HepG2 (cell line): ENCODE results near the gene CCDC69. TPM values are rescaled to one million over a fixed set of nuclear protein-coding genes. Genes with fewer than 3 reads are reported as not detected.

Source experiments
- ATAC-seq: fragments of 200-7000 bp; cut with Tn5 transposase; 3 replicates; pipeline ENCODE4 v1.9.1; 2020; ENCODE audit warnings: mild to moderate bottlenecking, moderate library complexity
- BruUV-seq: library from RNA; stranded (reverse); fragments of 400-500 nt; replicated peaks from 2 replicates; lab custom pipeline; 2021; lab: Mats Ljungman, UMichigan
- CTCF ChIA-PET: fragments of 300-600 bp; formaldehyde crosslinking; extraction: SDS; loops from one replicate; lab custom pipeline; 2021; ENCODE audit warnings: low total read pairs, inconsistent platforms, low intra/inter-chr PET ratio; lab: Yijun Ruan, JAX
- POLR2A ChIA-PET: fragments of 350-600 bp; sonication (Branson Sonifier 250); formaldehyde crosslinking; loops from one replicate; lab custom pipeline; 2020; ENCODE audit warnings: antibody characterized with exemption, inconsistent platforms; lab: Yijun Ruan, JAX
- DNase-seq: peaks from one replicate; pipeline ENCODE4 v3.0.0-alpha.2; 2015; ENCODE audit warnings: low spot score
- FAIRE-seq: peaks from 3 replicates; lab custom pipeline; 2011; peaks lifted over from hg19 to GRCh38; lab: Jason Lieb, UNC
- H2AFZ ChIP-seq: one replicate; pipeline ENCODE4 v1.6.1; 2011; ENCODE audit warnings: low read length, inconsistent platforms
- H3K27ac ChIP-seq: fragments of 300-600 bp; 3 replicates; pipeline ENCODE4 v1.8.0; 2011; ENCODE audit warnings: mixed run types, mild to moderate bottlenecking, mixed read lengths, low read length, inconsistent platforms; ENCODE audit not compliant: insufficient read depth; ENCODE audit errors: extremely low read length
- H3K27me3 ChIP-seq, 2 experiments: fragments of 200-600 bp in 1 of 2; 2 replicates in 1 of 2; 3 replicates in 1 of 2; pipeline versions ENCODE4 v1.6.0 to v1.8.0; 2011; ENCODE audit warnings: low read length in 2 of 2, mild to moderate bottlenecking in 2 of 2, moderate library complexity in 2 of 2, inconsistent platforms in 1 of 2; ENCODE audit not compliant: insufficient read depth in 2 of 2, control insufficient read depth in 1 of 2
- H3K36me3 ChIP-seq, 2 experiments: fragments of 200-600 bp in 1 of 2; replicated peaks in 1 of 2; 2 replicates in 1 of 2; 3 replicates in 1 of 2; pipeline versions ENCODE4 v1.5.1 to v1.8.0; 2011; ENCODE audit warnings: low read length in 2 of 2, inconsistent platforms in 1 of 2; ENCODE audit not compliant: insufficient read depth in 2 of 2, control insufficient read depth in 1 of 2
- H3K4me1 ChIP-seq: 2 replicates; pipeline ENCODE4 v1.5.1; 2012; ENCODE audit warnings: low read length, inconsistent platforms; ENCODE audit not compliant: insufficient read depth
- H3K4me2 ChIP-seq: 2 replicates; pipeline ENCODE4 v1.6.0; 2011; ENCODE audit warnings: low read depth, low read length, inconsistent platforms
- H3K4me3 ChIP-seq, 3 experiments: fragments of 200-600 bp in 1 of 3; sonication (generic), shearing (Covaris generic) in 1 of 3; replicated peaks in 1 of 3; 2 replicates each; pipeline ENCODE4 v1.5.1; 2011 to 2016; ENCODE audit warnings: low read length in 3 of 3, inconsistent platforms in 2 of 3, low read depth in 2 of 3, mild to moderate bottlenecking in 2 of 3, control low read depth in 1 of 3, mixed read lengths in 1 of 3; ENCODE audit not compliant: insufficient read depth in 1 of 3
- H3K79me2 ChIP-seq: one replicate; pipeline ENCODE4 v1.6.1; 2011; ENCODE audit warnings: low read length, inconsistent platforms; ENCODE audit not compliant: insufficient read depth
- H3K9ac ChIP-seq: 2 replicates; pipeline ENCODE4 v1.6.0; 2011; ENCODE audit warnings: mild to moderate bottlenecking, low read depth, low read length, inconsistent platforms; ENCODE audit not compliant: insufficient read depth
- H3K9me3 ChIP-seq: 2 replicates; pipeline ENCODE4 v1.5.1; 2012; ENCODE audit warnings: mild to moderate bottlenecking, low read length
- H4K20me1 ChIP-seq: 2 replicates; pipeline ENCODE4 v1.6.0; 2011; ENCODE audit warnings: inconsistent platforms, mild to moderate bottlenecking, low read length, moderate library complexity; ENCODE audit not compliant: insufficient read depth
- CREB1 ChIP-seq, 2 experiments: fragments of 450-650 bp in 1 of 2; IDR thresholded peaks; 2 replicates each; pipeline ENCODE4 v1.6.1; 2016 to 2017; ENCODE audit warnings: control low read depth in 1 of 2, mild to moderate bottlenecking in 1 of 2, missing compliant biosample characterization in 1 of 2, missing genetic modification characterization in 1 of 2
- KDM5A ChIP-seq: fragments of 200-600 bp; sonication (generic); IDR thresholded peaks from 2 replicates; pipeline ENCODE4 v1.7.0; 2018; ENCODE audit warnings: antibody characterized with exemption, mild to moderate bottlenecking, low read length, borderline replicate concordance
- NFYB ChIP-seq: sonication (generic); formaldehyde crosslinking; IDR thresholded peaks from 2 replicates; pipeline ENCODE4 v1.4.0; 2020; ENCODE audit warnings: missing genetic modification reagents
- SIN3B ChIP-seq: fragments of 150-350 bp; IDR thresholded peaks from 2 replicates; pipeline ENCODE4 v1.6.1; 2014; ENCODE audit warnings: low read length
- TAF1 ChIP-seq: sonication (generic); formaldehyde crosslinking; IDR thresholded peaks from 2 replicates; pipeline ENCODE4 v1.4.0; 2020; ENCODE audit warnings: missing genetic modification reagents
- TARDBP ChIP-seq: sonication (generic); formaldehyde crosslinking; IDR thresholded peaks from 2 replicates; pipeline ENCODE4 v1.8.0; 2022; ENCODE audit warnings: mild to moderate bottlenecking, missing genetic modification reagents
- TMF1 ChIP-seq: sonication (generic); formaldehyde crosslinking; IDR thresholded peaks from 2 replicates; pipeline ENCODE4 v1.8.1; 2022; ENCODE audit warnings: low read depth, missing genetic modification reagents
- ZNF781 ChIP-seq: sonication (generic); formaldehyde crosslinking; IDR thresholded peaks from 2 replicates; pipeline ENCODE4 v1.5.1; 2020; ENCODE audit warnings: borderline replicate concordance, mild to moderate bottlenecking, missing genetic modification reagents; ENCODE audit errors: not compliant biosample characterization
- WGBS: methylation state at CpG from one replicate; pipeline ENCODE4 v1.1.6; 2017; ENCODE audit warnings: low lambda C conversion rate; 5-methylcytosine and 5-hydroxymethylcytosine counted together
- in situ Hi-C: cut with HindIII; loops from 2 replicates; pipeline ENCODE4 v1.10.0; 2017; ENCODE audit warnings: low pct_unique_long_range_greater_than_20kb; ENCODE audit not compliant: extremely low pct_ligation_motif_present
- intact Hi-C: fragments of 100-400 bp; cut with micrococcal nuclease; formaldehyde crosslinking; loops from one replicate; pipeline ENCODE4 v1.10.0; 2022; ENCODE audit not compliant: unreplicated experiment
- polyA plus RNA-seq, 8 experiments: library from polyadenylated mRNA; depleted of rRNA in 3 of 8; stranded (reverse) in 7 of 8; unstranded in 1 of 8; fragments of >200 nt; fragmentation: Illumina TruSeq in 4 of 8; extraction: Trizol in 4 of 8; gene quantifications; 2 replicates each; pipeline versions ENCODE4 v1.2.1 to v1.2.3, GENCODE V29; 2011 to 2016; ENCODE audit warnings: low read depth in 4 of 8, missing spikeins in 1 of 8, mixed read lengths in 1 of 8; ENCODE audit not compliant: insufficient read depth in 1 of 8
- total RNA-seq, 5 experiments: library from RNA; depleted of rRNA; stranded (reverse); fragments of >200 nt; fragmentation: Illumina TruSeq; extraction: Trizol; gene quantifications; 2 replicates each; pipeline ENCODE4 v1.2.3, GENCODE V29; 2016; ENCODE audit warnings: low read depth in 1 of 5
- TF ChIP-seq, protein P1 (sequence below): sonication (generic); formaldehyde crosslinking; IDR thresholded peaks from 2 replicates; pipeline ENCODE4 v1.4.0; 2020; ENCODE audit warnings: mild to moderate bottlenecking, missing genetic modification reagents

CCDC69 gene
- total and polyA plus RNA-seq, 2 of the 13 experiments (the other 11 are each of a cell fraction or from before 2014, with no cell fraction given): 12.2 to 45.2 TPM

DNA sequence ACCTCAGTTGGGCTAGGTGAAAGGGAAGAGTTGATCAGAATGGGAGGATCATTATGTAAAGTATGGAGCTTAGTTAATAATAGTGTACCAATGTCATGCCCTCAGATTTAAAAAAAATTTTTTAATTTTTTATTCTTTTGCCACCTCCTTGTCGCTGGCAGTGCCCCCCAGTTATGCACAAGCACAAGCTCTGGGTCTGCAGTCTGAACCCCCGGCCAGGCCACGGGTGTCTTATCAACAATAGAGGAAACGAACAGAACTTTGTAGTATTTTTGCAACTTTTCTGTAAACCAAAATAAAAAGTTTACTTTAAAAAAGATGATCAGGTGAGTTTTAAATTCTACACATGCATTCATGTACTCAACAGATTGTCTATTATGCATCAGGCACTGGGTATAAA is 27.7 kb upstream of the CCDC69 start:
- Histone ChIP-seq H4K20me1 (no peaks in the 10 kb centered on the region), H3K27ac (peak overlapping the region; percentile 84), H3K9ac (peak overlapping the region; percentile 72), H3K79me2 (peaks cover 32% of the 10 kb centered on the region), H3K4me3 (peak overlapping the region; percentile 38 to 84 (median 70)), H2AFZ (peak overlapping the region; percentile 79), H3K9me3 (no peaks in the 10 kb centered on the region), H3K36me3 (no peaks in the 10 kb centered on the region), H3K4me1 (peaks cover 41% of the 10 kb centered on the region), H3K4me2 (peak overlapping the region; percentile 97), H3K27me3 (no peaks in the 10 kb centered on the region; a peak in 1 of 5 replicates)
- TF ChIP-seq ZNF781 (CRISPR knock-in tag) (no peak), CREB1 (IDR thresholded peaks at IDR 0.05) (no peak), CREB1 (CRISPR knock-in tag; IDR thresholded peaks at IDR 0.05) (peak; percentile 10; the same call in 1 of the 2 replicates), SIN3B (0 out of 2 replicates have a peak, but pooled peaks have one; percentile 6)
- ChIA-PET CTCF (no interaction called here), POLR2A (interaction anchor here (1.3 to 2.9 kb wide), 9 partner anchors 9 to 493 kb away, joined by 3 to 36 read pairs (median 7); partner anchors contain the start of genes CCDC69, DCTN4 and SLC36A1)
- 1% methylated on average over 4 of the region's 4 CpGs for WGBS
- no peak for ATAC-seq
- FAIRE-seq: no peak
- in situ Hi-C loops (no loop called here), intact Hi-C loops (loop anchor here (1.0 to 5.0 kb wide), 4 partner anchors 47 to 521 kb away; partner anchors contain the start of genes ATOX1 and G3BP1)
- no peak for DNase-seq
- BruUV-seq: no TSS peak

GRCh38 chr5:151251001-151251551 is 27.2 kb upstream of the CCDC69 start:
- in situ Hi-C loops: no loop called here
- H4K20me1 ChIP-seq: no peaks in the 10 kb centered on the region
- no peaks in the 10 kb centered on the region for H3K36me3 ChIP-seq
- ATAC-seq: peak; percentile 65
- no peaks in the 10 kb centered on the region for H3K9me3 ChIP-seq
- ChIA-PET CTCF (interaction anchor here (1.1 to 1.4 kb wide), 2 partner anchors 47 to 65 kb away, joined by 3 to 4 read pairs; no protein-coding TSS in a partner anchor), POLR2A (interaction anchor here (0.6 to 2.9 kb wide), 6 partner anchors 10 to 83 kb away, joined by 3 to 36 read pairs (median 7); partner anchors contain the start of gene CCDC69)
- H3K4me3 ChIP-seq: peak overlapping the region; percentile 53 to 84 (median 70)
- H3K27me3 ChIP-seq: no peaks in the 10 kb centered on the region; a peak in 1 of 5 replicates
- intact Hi-C loops: loop anchor here (1.0 to 5.0 kb wide), 4 partner anchors 48 to 521 kb away; partner anchors contain the start of genes ATOX1 and G3BP1
- peak overlapping the region; percentile 72 for H3K9ac ChIP-seq
- WGBS: 0% methylated on average over 4 of the region's 5 CpGs
- FAIRE-seq: peak; percentile 90
- H3K79me2 ChIP-seq: peaks cover 30% of the 10 kb centered on the region
- DNase-seq: peak; percentile 93
- H3K27ac ChIP-seq: peak overlapping the region; percentile 84
- H3K4me2 ChIP-seq: peak overlapping the region; percentile 97
- peaks cover 41% of the 10 kb centered on the region for H3K4me1 ChIP-seq
- H2AFZ ChIP-seq: peak overlapping the region; percentile 79
- BruUV-seq: no TSS peak
- TF ChIP-seq TAF1 (CRISPR knock-in tag) (peak; percentile 68; the same call in 1 of the 2 replicates), KDM5A (peak; percentile 57; the same call in 1 of the 2 replicates), TMF1 (CRISPR knock-in tag) (0 out of 2 replicates have a peak, but pooled peaks have one; percentile 46), TARDBP (CRISPR knock-in tag) (peak; percentile 13; the same call in 1 of the 2 replicates), NFYB (CRISPR knock-in tag) (peak; percentile 89)
- TF ChIP-seq, protein P1, sequence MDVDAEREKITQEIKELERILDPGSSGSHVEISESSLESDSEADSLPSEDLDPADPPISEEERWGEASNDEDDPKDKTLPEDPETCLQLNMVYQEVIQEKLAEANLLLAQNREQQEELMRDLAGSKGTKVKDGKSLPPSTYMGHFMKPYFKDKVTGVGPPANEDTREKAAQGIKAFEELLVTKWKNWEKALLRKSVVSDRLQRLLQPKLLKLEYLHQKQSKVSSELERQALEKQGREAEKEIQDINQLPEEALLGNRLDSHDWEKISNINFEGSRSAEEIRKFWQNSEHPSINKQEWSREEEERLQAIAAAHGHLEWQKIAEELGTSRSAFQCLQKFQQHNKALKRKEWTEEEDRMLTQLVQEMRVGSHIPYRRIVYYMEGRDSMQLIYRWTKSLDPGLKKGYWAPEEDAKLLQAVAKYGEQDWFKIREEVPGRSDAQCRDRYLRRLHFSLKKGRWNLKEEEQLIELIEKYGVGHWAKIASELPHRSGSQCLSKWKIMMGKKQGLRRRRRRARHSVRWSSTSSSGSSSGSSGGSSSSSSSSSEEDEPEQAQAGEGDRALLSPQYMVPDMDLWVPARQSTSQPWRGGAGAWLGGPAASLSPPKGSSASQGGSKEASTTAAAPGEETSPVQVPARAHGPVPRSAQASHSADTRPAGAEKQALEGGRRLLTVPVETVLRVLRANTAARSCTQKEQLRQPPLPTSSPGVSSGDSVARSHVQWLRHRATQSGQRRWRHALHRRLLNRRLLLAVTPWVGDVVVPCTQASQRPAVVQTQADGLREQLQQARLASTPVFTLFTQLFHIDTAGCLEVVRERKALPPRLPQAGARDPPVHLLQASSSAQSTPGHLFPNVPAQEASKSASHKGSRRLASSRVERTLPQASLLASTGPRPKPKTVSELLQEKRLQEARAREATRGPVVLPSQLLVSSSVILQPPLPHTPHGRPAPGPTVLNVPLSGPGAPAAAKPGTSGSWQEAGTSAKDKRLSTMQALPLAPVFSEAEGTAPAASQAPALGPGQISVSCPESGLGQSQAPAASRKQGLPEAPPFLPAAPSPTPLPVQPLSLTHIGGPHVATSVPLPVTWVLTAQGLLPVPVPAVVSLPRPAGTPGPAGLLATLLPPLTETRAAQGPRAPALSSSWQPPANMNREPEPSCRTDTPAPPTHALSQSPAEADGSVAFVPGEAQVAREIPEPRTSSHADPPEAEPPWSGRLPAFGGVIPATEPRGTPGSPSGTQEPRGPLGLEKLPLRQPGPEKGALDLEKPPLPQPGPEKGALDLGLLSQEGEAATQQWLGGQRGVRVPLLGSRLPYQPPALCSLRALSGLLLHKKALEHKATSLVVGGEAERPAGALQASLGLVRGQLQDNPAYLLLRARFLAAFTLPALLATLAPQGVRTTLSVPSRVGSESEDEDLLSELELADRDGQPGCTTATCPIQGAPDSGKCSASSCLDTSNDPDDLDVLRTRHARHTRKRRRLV (CRISPR knock-in tag): peak; percentile 78; the same call in 1 of the 2 replicates
